ENCODE results near the gene KCNIP3.

- no peak for TF ChIP-seq EZH2 (IDR thresholded peaks at IDR 0.05)
- TF ChIP-seq POLR2AphosphoS5 (IDR thresholded peaks at IDR 0.05; ENCODE audit: borderline replicate concordance, low read depth, low read length) = no peak
- TF ChIP-seq FOXP2 (optimal IDR thresholded peaks at IDR 0.05; ENCODE audit: control extremely low read depth, extremely low read length, insufficient read depth) = no peak
Observed at GRCh38 chr2:95393901-95394300, 96.8 kb downstream of the KCNIP3 start.
